Measurements from ENCODE around the gene OR6S1. TPM values are rescaled to one million over a fixed set of nuclear protein-coding genes. Genes with fewer than 3 reads are reported as not detected.

Gene OR6S1
- total and polyA plus RNA-seq, 10 of the 15 experiments (the other 5 are each of a cell fraction or from before 2014, with no cell fraction given), result 0.22 to 0.67 (median 0.43) TPM; not detected in 4

GRCh38 chr14:20610002-20610765, 31.3 kb downstream of the OR6S1 start (continued):
- TF ChIP-seq ELK1 (IDR thresholded peaks at IDR 0.05; ENCODE audit: low read depth, low read length) (no peak), SKIL (IDR thresholded peaks at IDR 0.05; ENCODE audit: low read depth, poor library complexity, severe bottlenecking) (peak; percentile 13), PAX5 (IDR thresholded peaks at IDR 0.05; ENCODE audit: borderline replicate concordance, low read depth, low read length) (no peak), STAT1 (conservative IDR thresholded peaks at IDR 0.05) (no peak), NFIC (IDR thresholded peaks at IDR 0.05; ENCODE audit: low read depth, low read length) (no peak), E2F4 (IDR thresholded peaks at IDR 0.05; ENCODE audit: low read depth, low read length) (no peak), WRNIP1 (IDR thresholded peaks at IDR 0.05; ENCODE audit: borderline replicate concordance, low read depth, low read length) (no peak), DPF2 (IDR thresholded peaks at IDR 0.05) (no peak), ZNF217 (IDR thresholded peaks at IDR 0.05) (peak; percentile 54; the same call in 1 of the 2 replicates), SMARCA5 (IDR thresholded peaks at IDR 0.05) (peak; percentile 49; the same call in 1 of the 2 replicates), RCOR1 (conservative IDR thresholded peaks at IDR 0.05; ENCODE audit: low read depth, low read length) (0 out of 2 replicates have a peak, but pooled peaks have one; percentile 1), GABPA (IDR thresholded peaks at IDR 0.05; ENCODE audit: low read depth) (peak; percentile 42; the same call in 1 of the 2 replicates), CHD1 (IDR thresholded peaks at IDR 0.05; ENCODE audit: low read depth, low read length) (no peak), LARP7 (IDR thresholded peaks at IDR 0.05) (no peak), SMAD5 (IDR thresholded peaks at IDR 0.05; ENCODE audit: low read depth) (no peak), SIX5 (IDR thresholded peaks at IDR 0.05; ENCODE audit: low read depth, low read length, severe bottlenecking) (no peak), TCF7 (IDR thresholded peaks at IDR 0.05; ENCODE audit: borderline replicate concordance) (peak; percentile 33; the same call in 1 of the 2 replicates), ZNF687 (IDR thresholded peaks at IDR 0.05) (no peak), CREB1 (IDR thresholded peaks at IDR 0.05; ENCODE audit: low read depth) (peak; percentile 24; the same call in 1 of the 2 replicates), TBL1XR1 (IDR thresholded peaks at IDR 0.05; ENCODE audit: low read depth, low read length) (peak; percentile 74)

Data from GM12878 (cell line).